T follicular helper cell (primary cell): ENCODE results near the gene SEMA7A.

ENCODE experiments used
- DNase-seq: peaks from one replicate; pipeline ENCODE4 v3.0.0-alpha.2; 2020; ENCODE audit warnings: low read depth

Gene SEMA7A

GRCh38 chr15:74415966-74416916, 17.5 kb downstream of the SEMA7A start:
- no peak for DNase-seq

GRCh38 chr15:74414603-74415338, 19.0 kb downstream of the SEMA7A start:
- no peak for DNase-seq

GRCh38 chr15:74414081-74414580, 19.6 kb downstream of the SEMA7A start:
- no peak for DNase-seq

GRCh38 chr15:74413350-74414080, 20.2 kb downstream of the SEMA7A start:
- no peak for DNase-seq

- DNase-seq: no peak
These were observed 21.6 kb downstream of the SEMA7A start for GRCh38 chr15:74412159-74412558.

GRCh38 chr15:74411686-74412085, 22.1 kb downstream of the SEMA7A start:
- DNase-seq: no peak

GRCh38 chr15:74410502-74410901, 23.3 kb downstream of the SEMA7A start:
- DNase-seq: no peak

GRCh38 chr15:74409225-74409624, 24.5 kb downstream of the SEMA7A start:
- no peak for DNase-seq

GRCh38 chr15:74408815-74409214, 24.9 kb downstream of the SEMA7A start:
- DNase-seq: no peak

- no peak for DNase-seq
These were observed 25.4 kb downstream of the SEMA7A start for GRCh38 chr15:74408385-74408784.

- DNase-seq: no peak
These were observed 26.6 kb downstream of the SEMA7A start for GRCh38 chr15:74406992-74407705.

- DNase-seq: no peak
These were observed 27.2 kb downstream of the SEMA7A start for GRCh38 chr15:74406517-74406916.

GRCh38 chr15:74405823-74406222, 27.9 kb downstream of the SEMA7A start:
- no peak for DNase-seq

- no peak for DNase-seq
These were observed 29.7 kb downstream of the SEMA7A start for GRCh38 chr15:74403991-74404563.

GRCh38 chr15:74403588-74403919, 30.2 kb downstream of the SEMA7A start:
- no peak for DNase-seq

GRCh38 chr15:74402873-74403587, 30.7 kb downstream of the SEMA7A start:
- DNase-seq: no peak

GRCh38 chr15:74402337-74402841, 31.4 kb downstream of the SEMA7A start:
- no peak for DNase-seq

GRCh38 chr15:74400915-74401757, 32.6 kb downstream of the SEMA7A start:
- DNase-seq: no peak

GRCh38 chr15:74400313-74400860, 33.4 kb downstream of the SEMA7A start:
- DNase-seq: no peak
